GM19023 (cell line): ENCODE measurements around the gene PLEKHA7.

Source experiments
- ATAC-seq: cut with Tn5 transposase; IDR thresholded peaks from one replicate; pipeline ENCODE4 v1.9.1; 2021; ENCODE audit warnings: mild to moderate bottlenecking, moderate library complexity; ENCODE audit not compliant: unreplicated experiment

Gene PLEKHA7

DNA sequence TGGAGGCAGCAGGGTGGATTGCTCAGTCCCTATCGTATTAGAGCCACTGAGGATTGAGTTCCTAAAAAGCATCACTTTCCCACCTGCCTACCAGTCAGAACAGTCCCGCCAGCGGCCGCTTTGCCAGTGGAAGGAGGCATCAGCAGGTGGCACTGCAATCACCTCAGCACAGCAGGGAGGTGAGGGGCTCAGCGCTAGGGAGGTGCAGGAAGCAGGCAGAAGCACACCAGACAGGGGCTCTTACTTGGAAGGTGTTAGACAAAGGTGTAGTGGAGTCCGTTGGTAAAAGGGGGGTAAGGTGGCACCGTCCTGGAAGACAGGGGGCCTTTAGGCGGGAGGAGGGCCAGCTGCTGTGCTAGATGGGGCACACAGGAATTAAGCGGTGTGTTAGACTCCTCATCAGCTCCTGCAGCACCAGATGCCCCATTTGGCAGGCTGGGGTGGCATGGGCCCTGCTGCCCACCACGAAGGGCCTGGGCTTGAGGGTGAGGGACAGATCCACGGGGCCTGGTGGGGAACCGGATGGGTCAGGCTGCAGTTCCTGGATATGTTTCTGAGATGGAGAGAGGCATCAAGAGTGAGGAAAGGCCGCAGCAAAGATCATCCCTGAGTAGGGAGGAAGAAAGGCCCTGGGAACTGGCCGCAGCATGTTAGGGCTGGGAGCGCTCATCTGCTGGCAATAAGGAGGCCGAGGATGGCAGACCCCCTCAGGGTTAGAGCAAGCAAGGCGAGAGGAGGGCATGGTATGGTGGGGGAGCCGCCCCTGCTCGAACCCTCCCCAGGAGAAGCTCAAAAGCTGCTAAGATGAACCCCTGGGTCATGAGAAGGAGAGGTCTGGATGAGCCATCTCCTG, 233.3 kb downstream of the PLEKHA7 start:
- no peak for ATAC-seq

DNA sequence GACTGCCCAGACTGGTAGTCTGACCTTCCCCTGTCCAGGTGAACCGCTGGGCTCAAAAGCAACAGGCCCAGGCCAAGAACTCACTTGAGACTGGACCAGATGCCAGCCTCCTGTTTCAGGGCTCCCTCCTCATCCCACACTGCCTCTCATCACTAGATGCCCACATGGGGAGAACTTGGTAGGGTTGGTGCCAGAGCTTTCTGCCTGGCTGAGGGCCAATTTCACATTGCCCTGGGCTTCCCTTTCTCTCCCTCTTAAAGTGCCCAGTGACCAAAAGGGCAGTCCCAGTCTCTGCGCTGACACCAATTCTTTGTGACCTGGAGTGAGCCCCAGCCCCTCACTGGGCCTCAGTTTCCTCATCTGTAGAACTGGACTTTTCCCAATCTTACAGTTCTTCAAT, 234.1 kb downstream of the PLEKHA7 start:
- no peak for ATAC-seq

DNA sequence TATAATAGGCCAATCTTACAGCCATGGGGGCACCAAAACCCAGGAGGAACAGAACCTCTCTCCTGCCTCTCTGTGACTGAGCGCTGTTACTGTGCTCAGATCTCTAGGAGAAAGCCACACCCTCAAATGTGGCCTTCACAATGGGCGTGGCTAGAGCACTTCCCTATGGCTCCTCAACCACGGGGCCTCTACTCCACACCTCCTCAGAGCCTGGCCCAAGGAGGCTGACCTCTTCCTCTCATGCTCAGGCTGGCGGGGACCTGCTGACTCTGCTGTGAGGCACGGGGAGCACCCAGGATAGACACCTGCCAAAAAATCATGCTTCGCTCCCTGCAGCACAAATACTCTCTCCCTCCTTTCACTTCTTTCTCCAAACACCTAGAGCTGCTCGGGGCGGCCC, 234.8 kb downstream of the PLEKHA7 start:
- ATAC-seq, result no peak

DNA sequence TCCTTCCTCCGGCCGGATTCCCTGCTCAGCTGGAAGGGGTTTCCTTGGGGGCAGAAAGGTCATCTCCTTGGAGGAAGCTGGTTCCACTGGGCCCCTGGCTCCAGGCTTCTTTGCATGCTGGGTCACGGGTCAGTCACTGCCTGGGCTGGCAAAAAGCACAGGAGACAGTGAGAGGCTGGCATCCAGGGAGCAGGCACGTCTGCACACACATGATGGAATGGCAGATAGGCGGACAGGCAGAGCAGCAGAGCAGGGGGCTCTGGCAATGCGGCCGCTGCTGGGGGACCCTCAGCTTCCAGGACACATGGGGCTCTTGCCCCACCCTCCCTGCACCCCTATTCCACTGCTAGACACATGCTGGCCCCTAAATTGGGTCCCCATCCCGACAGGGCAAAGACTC, 235.3 kb downstream of the PLEKHA7 start:
- no peak for ATAC-seq

DNA sequence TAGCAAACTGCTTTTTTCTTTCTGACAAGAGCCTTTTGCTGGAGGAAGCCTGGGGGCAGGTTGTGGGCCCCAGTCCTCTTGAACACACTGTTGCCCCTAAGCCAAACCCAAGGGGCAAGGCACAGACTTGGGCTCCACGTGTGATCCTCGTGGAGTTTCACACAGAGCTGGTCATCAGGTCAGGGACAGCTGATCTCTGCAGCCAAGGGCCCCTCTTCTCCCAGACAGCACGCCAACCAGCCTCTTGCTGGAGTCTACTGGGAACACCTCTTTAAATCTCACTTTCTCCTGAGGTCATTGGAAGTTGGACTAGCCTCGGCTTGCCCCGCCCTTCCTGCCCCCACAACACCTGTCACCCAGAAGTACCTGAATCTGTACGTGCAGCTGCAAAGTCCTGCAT, 235.9 kb downstream of the PLEKHA7 start:
- ATAC-seq, result no peak

DNA sequence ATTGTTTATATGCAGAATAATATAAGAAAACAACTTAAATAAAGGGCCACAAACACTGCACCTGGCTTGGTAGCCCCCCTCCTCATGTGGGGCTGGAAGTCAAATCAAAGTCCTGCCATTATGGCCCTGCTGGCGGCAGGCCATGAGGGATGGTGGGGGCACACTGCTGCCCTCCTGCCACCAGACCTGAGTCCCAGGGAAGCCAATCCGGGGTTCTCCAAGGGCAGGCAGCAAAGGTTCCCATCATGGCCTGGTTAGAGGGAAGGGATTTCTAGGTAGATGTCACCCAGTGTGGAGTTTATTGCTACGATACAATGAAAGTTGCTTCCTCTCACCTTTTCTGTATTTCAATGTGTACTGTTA, 236.6 kb downstream of the PLEKHA7 start:
- ATAC-seq, result no peak

DNA sequence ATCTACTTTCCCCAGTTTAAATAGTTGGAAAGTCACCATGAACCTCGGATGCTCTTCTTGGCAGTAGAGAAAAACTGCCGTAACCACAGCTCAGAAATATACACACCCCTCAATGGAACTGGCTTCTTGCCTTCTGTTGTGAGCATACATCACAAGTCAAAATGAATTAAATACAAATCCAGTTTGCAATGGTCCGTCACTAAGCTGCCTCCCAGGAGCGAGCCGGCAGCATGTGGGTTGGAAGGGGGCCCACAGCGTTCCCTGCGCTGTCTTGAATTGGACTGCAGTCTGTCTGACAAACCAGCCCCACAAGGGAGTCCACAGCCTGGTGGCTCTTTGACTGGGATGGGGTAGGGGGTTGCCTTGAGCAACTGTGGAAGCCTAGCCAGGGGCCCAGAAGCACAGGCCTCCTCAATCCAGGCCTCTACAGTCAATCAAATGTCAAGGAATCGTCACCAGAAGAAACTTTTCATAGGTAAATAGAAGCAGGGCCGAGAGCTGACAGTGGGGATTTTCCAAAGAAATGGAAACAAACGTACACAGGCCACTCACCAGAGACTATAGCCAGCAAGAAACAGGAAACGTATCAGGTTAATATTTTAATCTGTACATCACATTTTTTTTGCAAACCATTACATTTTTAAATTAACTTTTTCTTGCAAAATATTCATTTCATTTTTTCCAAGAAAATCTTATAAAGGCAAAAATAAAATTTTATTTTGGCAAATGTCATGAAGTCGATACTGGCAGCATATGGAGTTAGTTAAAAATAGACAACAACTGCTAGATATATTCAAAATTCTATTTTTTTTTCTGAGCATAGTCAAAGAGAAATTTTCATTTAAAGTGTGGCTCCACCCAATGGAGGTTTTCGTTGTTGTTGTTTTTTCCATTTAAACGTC, 237.3 kb downstream of the PLEKHA7 start:
- ATAC-seq, result no peak

DNA sequence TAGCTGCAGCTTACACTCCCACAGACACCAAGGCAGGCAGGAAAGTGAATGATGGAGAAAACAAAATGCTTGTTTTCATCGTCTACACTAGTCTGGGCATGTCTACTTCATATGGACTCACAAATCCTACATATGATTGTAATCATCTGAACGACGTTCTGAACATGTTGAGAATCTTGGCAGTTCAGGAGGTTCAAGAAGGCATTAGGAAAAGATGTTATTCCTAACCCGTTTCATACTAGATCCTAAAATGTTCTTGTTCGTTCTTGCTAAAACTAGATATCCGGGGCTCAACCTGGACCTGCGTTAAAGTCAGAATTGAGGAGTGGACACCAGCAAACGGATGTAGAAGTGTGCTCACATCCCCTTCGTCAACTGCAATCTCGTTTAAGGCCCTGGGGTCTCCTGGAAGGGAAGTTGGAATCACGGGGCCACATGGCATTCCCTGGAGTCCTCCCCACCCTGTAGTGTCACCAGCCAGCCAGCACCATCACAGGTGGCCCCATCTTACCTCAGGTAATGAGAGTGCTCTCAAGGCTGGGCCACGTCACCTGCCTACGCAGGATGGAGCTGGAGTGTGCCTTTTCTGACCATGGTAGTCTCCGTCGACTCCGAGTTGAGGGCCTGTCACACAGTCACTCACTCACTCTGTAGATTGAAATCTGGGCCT, 238.5 kb downstream of the PLEKHA7 start:
- no peak for ATAC-seq

DNA sequence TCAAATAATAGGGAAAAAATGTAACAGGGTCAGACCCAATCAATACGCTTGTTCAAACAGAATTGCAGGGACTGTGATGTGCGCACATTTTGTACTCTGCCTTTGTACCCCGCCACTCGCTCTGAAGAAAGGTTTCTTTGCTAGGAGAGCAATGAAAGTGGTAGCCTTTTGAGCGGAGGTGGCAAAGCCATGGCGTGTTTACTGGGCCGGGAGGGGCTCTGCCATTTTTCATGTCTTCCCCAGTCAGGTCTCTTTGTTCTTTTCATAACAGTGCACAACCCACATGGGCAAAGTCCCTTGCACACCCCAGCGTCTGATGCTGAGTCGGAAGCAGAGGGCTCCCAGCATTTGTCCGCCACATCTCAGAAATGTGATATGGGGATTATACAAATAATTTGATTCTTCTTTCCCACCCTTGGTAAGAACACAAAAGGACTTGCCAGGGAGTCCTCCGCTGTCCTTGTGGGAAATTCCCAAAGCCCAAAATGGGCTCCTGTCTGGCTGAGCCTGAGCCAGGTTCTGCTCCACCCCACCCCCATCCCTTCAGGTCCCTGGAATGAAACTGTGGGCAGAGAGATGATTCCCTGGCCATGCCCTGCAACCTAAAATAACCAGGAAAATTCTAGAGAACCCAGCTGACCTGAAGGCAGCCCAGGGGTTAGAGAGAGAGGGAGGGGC, 239.1 kb downstream of the PLEKHA7 start:
- no peak for ATAC-seq

DNA sequence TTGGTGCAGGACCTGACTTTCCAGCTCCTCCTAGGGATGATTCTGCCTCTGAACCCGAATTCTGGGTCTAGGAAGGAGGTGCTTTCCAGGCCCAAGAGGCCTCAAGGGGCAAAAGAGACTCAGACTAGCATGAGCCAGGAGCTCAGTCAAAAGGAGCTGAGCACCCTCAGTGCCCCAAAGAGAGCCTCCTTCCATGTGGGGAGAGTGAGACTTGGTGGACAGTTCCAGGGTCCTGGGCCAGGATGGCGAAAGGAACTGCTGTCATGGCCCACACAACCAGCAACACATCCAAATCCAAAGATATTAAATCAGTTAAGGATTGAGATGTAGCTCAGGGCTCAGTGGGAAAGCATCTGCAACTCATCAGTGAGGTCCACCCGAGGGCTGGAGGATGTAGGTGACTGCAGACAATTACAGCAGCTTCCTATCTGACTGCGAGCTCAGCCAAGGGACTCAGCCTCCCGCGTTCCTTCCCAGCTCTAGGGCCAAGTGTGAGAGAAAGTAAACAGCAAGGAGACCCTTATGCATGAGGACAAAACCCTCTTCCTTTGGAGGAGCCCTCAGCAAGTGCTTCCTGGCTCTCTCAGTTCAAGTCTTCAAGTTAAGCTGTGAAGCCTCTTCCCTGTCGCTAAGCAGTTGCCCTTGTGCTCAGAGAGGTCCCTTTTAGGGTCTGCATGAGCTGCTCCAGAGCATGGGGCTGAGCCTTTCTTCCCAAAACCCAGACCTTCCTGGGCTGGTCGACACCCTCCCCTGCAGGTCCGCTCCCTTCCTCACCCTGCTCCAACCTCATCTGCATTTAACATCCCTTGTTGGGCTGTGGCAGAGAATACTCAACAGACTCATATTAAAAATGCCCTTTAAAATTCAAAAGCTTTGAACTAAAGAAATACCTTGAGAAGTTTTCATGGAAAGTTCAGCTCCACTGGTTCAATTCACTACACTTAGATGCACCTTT, 240.0 kb downstream of the PLEKHA7 start:
- ATAC-seq, result no peak

DNA sequence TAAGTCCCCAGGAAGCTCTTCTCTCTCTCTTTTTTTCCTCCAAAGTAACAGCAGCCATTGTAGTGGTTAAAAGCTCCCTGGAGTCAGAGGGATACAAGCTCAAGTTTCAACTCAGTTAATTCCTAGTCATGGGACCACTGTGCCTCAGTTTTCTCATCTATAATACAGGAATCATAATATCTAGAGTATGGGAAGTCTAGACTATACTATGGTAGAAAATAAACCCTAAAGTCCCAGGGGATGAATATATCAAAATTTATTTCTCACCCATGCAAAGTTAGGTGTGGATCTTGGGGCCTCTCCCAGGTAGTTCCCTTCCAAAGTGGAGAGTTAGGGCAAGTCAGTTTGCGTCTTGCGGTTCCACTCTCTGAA, 242.1 kb downstream of the PLEKHA7 start:
- no peak for ATAC-seq

DNA sequence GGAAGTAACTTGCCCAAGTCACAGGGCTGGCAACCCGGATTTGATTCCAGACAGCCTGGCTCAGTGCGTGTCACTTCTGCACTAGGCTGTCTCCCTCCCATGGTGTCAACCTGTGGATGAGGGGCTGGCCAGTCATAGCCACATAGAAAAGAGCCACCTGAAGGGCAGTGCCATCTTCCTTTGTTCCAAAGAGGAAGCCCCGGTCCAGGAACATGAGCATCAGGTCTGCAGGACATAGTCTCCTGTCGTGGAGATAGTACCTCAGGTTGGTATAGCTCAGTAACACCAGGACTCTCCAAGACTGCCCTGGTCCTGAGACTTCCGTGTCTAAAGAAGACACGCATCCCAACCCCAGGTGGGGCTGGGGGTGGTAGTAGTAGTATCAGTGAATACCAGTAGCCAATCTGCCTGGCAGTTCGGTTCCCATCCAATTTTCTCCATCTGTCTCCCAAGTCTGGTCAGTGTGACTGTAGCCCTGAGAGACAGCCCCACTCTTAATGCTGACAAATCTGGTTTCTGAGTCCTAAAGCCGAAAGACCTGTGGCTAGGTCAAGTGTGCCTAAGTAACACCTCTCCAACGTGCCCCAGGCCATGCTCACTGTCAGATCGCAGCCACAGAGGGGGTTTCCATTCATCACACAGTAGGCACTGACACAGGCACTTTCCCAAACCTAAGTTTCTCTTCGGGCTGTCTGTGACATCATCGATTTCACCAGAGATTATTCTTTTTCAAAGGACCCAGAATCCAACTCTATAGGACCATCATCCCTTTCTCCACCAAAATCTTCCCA, 242.7 kb downstream of the PLEKHA7 start:
- ATAC-seq, result no peak

DNA sequence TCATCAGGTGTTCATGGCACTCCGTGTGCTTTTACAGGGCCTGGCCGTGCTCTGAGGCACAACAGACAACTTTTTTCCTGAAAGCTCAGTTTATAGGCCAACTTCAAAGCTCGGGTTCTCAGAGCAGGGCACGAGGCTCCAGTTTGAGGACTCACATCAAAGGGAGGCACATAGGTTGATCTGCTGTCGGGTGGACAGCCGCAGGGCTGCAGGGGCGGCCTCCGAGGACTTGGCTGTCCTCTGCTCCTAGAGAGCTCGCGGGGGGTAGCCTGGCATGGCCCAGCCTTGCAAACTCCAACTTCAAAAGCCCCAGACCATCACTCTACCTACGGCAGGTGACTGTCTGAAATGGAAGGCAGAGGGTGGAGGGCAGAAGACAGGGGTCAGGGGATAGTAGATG, 244.2 kb downstream of the PLEKHA7 start:
- no peak for ATAC-seq

DNA sequence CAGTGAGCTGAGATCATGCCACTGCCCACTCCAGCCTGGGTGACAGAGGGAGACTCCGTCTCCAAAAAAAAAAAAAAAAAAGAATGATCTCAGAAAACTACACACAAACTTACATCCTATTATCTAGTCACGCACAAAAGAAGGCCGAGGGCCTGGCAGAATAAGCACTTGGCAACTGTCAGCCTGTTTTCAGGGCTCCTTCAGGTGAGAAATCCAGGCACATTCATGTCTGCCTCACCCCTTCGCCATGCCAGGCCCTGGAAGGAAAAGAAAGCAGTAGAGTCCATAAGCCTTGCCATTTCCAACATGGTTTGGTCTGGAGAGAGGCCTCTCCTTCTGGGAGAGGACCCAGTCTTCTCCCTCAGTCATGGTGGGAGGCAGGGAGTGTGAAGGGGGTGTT, 244.8 kb downstream of the PLEKHA7 start:
- no peak for ATAC-seq

DNA sequence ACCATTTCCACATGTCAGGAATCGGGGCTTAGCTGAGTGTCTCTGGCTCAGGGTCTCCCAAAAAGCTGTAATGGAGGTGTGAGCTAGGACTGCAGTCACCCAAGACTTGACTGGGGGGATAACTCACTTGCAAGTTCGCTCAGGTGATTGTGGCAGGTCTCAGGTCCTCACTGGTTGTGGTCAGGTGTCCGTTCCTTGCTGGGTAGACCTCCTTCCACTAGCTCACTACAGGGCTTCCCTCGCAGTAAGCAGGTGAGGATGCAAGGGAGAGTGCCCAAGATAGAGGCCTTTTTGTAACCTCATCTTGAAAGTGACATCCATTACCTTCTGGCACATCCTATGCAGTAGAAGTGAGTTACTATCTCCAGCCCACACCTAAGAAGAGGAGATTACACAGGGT, 246.3 kb downstream of the PLEKHA7 start:
- ATAC-seq, result no peak

DNA sequence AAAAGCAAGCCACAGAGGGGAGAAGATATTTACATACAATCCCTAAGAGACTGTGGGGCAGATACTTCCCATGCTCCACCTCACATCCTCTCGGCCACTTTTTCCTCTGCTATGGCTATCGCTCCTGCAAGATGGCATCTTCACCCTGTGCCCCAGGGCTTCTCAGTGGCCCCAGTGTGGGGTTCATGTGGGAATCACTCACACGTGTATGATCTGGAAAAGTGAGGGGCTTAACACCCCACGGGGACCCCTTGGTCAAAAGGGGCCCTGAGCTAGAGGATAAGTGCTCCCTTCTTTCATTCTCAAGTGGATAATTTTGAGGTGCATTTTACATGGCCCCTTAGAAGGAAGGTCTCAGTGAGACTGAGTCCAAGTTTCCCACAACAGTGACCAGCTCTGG, 247.1 kb downstream of the PLEKHA7 start:
- ATAC-seq, result no peak

DNA sequence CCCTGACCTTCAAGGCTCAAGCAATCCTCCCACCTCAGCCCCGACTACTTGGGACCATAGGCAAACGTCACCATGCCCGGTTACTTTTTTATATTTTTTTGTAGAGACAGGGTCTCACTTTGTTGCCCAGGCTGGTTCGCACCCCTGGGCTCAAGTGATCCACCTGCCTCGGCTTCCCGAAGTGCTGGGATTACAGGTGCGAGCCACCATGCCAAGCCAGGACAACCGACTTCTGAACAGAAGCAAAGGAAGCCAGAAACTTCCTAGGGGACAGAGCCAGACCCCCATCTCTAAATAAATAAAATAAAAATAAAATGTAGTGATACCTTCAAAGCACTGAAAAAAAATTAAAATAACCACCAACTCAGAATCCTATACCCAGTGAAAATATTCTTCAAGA, 249.3 kb downstream of the PLEKHA7 start:
- no peak for ATAC-seq

DNA sequence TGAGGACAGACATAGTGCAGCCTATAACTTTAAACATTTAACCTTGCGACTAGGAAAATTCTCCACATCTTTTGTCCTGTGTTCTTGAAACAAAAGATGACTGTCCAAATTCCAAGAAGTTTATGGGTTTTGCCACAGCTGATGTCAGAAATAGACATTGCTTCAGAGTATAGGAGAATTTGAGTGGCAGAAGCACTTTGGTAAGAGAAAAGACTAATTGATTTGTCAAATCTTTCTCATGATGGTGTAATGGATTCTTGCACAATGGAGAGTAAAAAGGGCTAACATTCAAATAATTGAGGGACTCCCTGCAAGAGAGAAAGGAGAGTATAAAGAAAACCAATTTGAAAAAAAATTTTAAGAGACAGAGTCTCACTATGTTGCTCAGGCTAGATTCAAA, 250.5 kb downstream of the PLEKHA7 start:
- no peak for ATAC-seq

DNA sequence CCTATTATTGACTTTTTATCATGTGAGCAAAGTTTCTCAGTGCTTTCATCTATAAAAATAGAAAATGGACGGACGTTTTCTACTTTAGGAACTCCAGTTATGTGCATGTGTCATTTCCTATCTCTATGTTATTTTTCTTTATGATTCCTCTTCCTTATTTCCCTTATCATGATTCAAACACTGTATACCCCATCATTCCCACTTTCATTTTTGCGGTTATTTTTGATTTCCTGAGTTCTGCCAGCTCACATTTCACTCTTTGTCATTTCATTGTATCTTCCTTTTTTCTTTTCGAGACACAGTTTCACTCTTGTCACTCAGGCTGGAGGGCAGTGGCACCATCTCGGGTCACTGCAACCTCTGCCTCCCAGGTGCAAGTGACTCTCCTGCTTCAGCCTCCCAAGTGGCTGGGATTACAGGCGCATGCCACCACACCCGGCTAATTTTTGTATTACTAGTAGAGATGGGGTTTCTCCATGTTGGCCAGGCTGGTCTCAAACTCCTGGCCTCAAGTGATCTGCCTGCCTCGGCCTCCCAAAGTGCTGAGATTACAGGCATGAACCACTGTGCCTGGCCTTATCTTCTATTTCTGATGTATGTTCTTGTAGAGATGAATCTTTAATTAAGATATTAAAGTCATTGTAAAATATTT, 254.2 kb downstream of the PLEKHA7 start:
- ATAC-seq, result no peak
